ENCODE measurements around the gene LARGE2. TPM values are rescaled to one million over a fixed set of nuclear protein-coding genes. Genes with fewer than 3 reads are reported as not detected.

The LARGE2 gene
- total RNA-seq, 2 experiments from 2014 or later, result 2.7 to 3.5 TPM

DNA sequence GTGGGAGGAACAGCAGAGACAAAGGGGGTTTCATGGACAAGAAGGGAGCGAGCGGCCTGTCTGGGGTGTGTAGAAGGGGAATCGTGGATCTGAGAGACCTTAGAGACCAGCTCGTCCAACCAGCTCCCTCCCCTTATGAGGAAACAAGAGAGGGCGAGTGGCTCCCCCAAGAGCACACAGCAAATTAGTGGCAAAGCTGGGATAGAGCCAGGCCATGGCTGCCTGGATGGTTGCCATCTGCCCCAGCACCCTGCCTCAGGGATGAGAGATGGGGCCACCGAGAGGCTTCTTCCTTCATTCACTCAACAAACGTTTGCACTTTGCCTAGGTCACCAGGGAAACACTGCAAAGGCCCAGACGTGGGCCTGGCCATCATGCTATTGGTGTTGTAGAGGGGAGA, 32.9 kb upstream of the LARGE2 start:
- Histone ChIP-seq H3K4me3 (ENCODE audit: low read length) (no peak overlapping the region), H3K36me3 (ENCODE audit: insufficient read depth, low read length) (no peaks in the 10 kb centered on the region), H3K4me1 (ENCODE audit: insufficient read depth, low read length) (peaks cover 13% of the 10 kb centered on the region), H3K27ac (ENCODE audit: low read depth in 1 of 2, low read length in 2 of 2) (no peak overlapping the region), H3K27me3 (ENCODE audit: control insufficient read depth in 1 of 2, insufficient read depth in 2 of 2, low read length in 2 of 2) (peaks cover 4 to 9% of the 10 kb centered on the region in 2 experiments), H3K9me3 (ENCODE audit: control insufficient read depth in 1 of 2, insufficient read depth in 1 of 2, low read length in 2 of 2) (peaks cover 0 to 5% of the 10 kb centered on the region in 2 experiments)
- no peak overlapping the region for H3K27ac Mint-ChIP-seq
- CTCF ChIA-PET, result no interaction called here
- POLR2A ChIA-PET, result no interaction called here
- peaks cover 27% of the 10 kb centered on the region for H3K27me3 Mint-ChIP-seq
- DNase-seq (no peak), ATAC-seq (ENCODE audit: poor library complexity) (no peak)
- H3K4me1 Mint-ChIP-seq (ENCODE audit: low read depth), result peaks cover 8% of the 10 kb centered on the region
- intact Hi-C loops (cut with DNase I, micrococcal nuclease), result loop anchor here in 1 of 2 experiments (5.0 kb wide), 1 partner anchor 503 kb away; the partner anchor contains the start of gene CHRM4
- H3K9me3 Mint-ChIP-seq, result no peaks in the 10 kb centered on the region
- TF ChIP-seq, protein P1, sequence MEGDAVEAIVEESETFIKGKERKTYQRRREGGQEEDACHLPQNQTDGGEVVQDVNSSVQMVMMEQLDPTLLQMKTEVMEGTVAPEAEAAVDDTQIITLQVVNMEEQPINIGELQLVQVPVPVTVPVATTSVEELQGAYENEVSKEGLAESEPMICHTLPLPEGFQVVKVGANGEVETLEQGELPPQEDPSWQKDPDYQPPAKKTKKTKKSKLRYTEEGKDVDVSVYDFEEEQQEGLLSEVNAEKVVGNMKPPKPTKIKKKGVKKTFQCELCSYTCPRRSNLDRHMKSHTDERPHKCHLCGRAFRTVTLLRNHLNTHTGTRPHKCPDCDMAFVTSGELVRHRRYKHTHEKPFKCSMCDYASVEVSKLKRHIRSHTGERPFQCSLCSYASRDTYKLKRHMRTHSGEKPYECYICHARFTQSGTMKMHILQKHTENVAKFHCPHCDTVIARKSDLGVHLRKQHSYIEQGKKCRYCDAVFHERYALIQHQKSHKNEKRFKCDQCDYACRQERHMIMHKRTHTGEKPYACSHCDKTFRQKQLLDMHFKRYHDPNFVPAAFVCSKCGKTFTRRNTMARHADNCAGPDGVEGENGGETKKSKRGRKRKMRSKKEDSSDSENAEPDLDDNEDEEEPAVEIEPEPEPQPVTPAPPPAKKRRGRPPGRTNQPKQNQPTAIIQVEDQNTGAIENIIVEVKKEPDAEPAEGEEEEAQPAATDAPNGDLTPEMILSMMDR (IDR thresholded peaks at IDR 0.05), result no peak
- no peak overlapping the region for H3K4me3 Mint-ChIP-seq
- H3K36me3 Mint-ChIP-seq (ENCODE audit: low read depth), result peaks cover 8% of the 10 kb centered on the region

DNA sequence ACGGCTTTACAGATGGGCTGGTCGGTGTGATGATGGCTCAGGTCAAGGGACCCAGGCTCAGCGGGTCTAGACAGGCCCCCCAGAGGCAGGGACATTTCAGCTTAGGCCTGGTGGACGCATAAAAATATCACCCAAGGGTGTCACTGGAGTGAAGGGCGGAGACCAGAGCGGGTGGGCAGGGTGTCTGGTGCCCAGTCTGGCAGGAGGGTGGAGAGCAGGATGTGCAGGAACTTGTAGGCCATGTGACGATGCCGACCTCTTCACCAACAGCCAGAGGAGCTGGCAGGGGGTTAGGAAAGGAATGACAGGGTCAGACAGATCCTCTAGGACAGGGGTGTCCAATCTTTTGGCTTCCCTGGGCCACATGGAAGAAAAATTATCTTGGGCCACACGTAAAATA, 32.5 kb upstream of the LARGE2 start:
- no peak for ATAC-seq (ENCODE audit: poor library complexity)
- peaks cover 8 to 13% of the 10 kb centered on the region in 2 experiments for H3K27me3 ChIP-seq (ENCODE audit: control insufficient read depth in 1 of 2, insufficient read depth in 2 of 2, low read length in 2 of 2)
- peaks cover 0 to 5% of the 10 kb centered on the region in 2 experiments for H3K9me3 ChIP-seq (ENCODE audit: control insufficient read depth in 1 of 2, insufficient read depth in 1 of 2, low read length in 2 of 2)
- POLR2A ChIA-PET, result no interaction called here
- H3K27ac ChIP-seq (ENCODE audit: low read depth in 1 of 2, low read length in 2 of 2), result no peak overlapping the region
- Mint-ChIP-seq H3K27ac (no peak overlapping the region), H3K36me3 (ENCODE audit: low read depth) (peaks cover 4% of the 10 kb centered on the region), H3K4me3 (no peak overlapping the region), H3K9me3 (no peaks in the 10 kb centered on the region), H3K4me1 (ENCODE audit: low read depth) (peaks cover 4% of the 10 kb centered on the region), H3K27me3 (peaks cover 31% of the 10 kb centered on the region)
- TF ChIP-seq, protein P1 (IDR thresholded peaks at IDR 0.05), result no peak
- H3K4me3 ChIP-seq (ENCODE audit: low read length), result no peak overlapping the region
- H3K36me3 ChIP-seq (ENCODE audit: insufficient read depth, low read length), result no peaks in the 10 kb centered on the region
- peaks cover 10% of the 10 kb centered on the region for H3K4me1 ChIP-seq (ENCODE audit: insufficient read depth, low read length)
- intact Hi-C loops (cut with DNase I, micrococcal nuclease), result loop anchor here in 1 of 2 experiments (5.0 kb wide), 1 partner anchor 502 kb away; the partner anchor contains the start of gene CHRM4
- DNase-seq, result no peak
- CTCF ChIA-PET, result no interaction called here

DNA sequence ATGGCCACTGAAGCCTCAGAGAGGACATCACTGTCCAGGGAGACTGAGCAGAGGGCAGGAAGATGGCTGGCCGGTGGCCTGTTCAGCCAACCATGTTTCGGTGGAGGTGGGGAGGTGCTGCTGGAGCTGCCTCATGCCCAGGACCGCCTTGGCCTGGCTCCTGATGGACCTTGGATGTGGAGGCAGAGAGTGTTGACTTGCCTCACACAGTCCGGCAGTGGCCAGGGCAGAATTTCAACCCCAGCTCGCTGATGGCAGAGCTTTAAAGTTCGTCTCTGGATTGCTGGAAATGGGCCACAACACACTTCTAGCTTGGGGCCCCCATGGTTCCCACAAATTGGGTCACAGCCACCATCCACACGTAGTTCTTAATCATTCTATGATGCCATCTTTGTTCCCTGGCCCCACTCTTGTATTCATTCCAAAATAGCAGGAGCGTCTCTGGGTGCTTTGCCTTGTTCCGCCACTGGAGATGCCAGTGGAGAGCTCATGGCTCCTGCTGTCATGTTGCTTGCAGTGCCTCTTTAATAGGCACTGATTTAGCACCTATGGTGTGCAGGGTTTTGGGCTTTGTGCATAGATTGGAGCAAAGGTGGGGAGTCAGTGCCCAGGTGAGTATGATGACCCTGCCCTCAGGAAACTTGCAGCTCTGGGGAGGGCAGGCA, 31.4 kb upstream of the LARGE2 start:
- H3K4me3 ChIP-seq (ENCODE audit: low read length), result no peak overlapping the region
- Mint-ChIP-seq H3K27me3 (peaks cover 39% of the 10 kb centered on the region), H3K27ac (no peak overlapping the region), H3K4me1 (ENCODE audit: low read depth) (no peaks in the 10 kb centered on the region), H3K36me3 (ENCODE audit: low read depth) (no peaks in the 10 kb centered on the region), H3K4me3 (no peak overlapping the region), H3K9me3 (no peaks in the 10 kb centered on the region)
- CTCF ChIA-PET, result no interaction called here
- peaks cover 2% of the 10 kb centered on the region for H3K4me1 ChIP-seq (ENCODE audit: insufficient read depth, low read length)
- ATAC-seq (ENCODE audit: poor library complexity), result no peak
- TF ChIP-seq, protein P1 (IDR thresholded peaks at IDR 0.05), result no peak
- no peaks in the 10 kb centered on the region for H3K36me3 ChIP-seq (ENCODE audit: insufficient read depth, low read length)
- peaks cover 0 to 2% of the 10 kb centered on the region in 2 experiments for H3K9me3 ChIP-seq (ENCODE audit: control insufficient read depth in 1 of 2, insufficient read depth in 1 of 2, low read length in 2 of 2)
- no peak overlapping the region for H3K27ac ChIP-seq (ENCODE audit: low read depth in 1 of 2, low read length in 2 of 2)
- DNase-seq, result no peak
- POLR2A ChIA-PET, result no interaction called here
- H3K27me3 ChIP-seq (ENCODE audit: control insufficient read depth in 1 of 2, insufficient read depth in 2 of 2, low read length in 2 of 2), result peaks cover 14 to 19% of the 10 kb centered on the region in 2 experiments
- intact Hi-C loops (cut with DNase I, micrococcal nuclease), result no loop called here

Measured in CD4-positive, alpha-beta T cell (primary cell).